22Rv1 (cell line): ENCODE results near the gene ZYG11B.

Source experiments
- H3K27ac ChIP-seq: fragments of 450-650 bp; 2 replicates; pipeline ENCODE4 v1.5.1; 2017
- ZFX ChIP-seq: fragments of 450-650 bp; IDR thresholded peaks from 2 replicates; pipeline ENCODE4 v1.6.1; 2017; ENCODE audit warnings: antibody characterized with exemption, borderline replicate concordance
- TF ChIP-seq, protein P1 (sequence below): fragments of 450-650 bp; IDR thresholded peaks from 2 replicates; pipeline ENCODE4 v1.5.1; 2017; ENCODE audit warnings: mild to moderate bottlenecking

The ZYG11B gene

DNA sequence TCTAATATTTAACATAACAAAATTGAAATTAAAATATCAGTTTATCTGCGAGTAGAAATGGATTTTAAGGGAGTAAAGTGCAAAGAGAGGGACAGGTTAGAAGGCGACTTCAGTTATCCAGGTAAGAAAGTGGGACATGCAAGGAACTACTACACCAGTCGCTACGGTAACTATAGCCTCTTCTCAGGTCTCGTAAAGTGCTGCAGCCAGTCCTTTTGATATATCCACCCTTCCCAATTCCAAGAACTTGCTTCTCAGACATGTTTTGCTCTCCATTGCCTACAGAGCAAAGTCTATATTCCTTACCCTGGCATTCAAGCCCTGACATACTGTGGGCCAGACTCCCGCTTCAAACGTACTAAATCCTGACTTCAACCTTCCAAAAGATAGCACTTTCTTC is 30.6 kb upstream of the ZYG11B start:
- H3K27ac ChIP-seq = no peak overlapping the region
- no peak for TF ChIP-seq ZFX
- TF ChIP-seq, protein P1, sequence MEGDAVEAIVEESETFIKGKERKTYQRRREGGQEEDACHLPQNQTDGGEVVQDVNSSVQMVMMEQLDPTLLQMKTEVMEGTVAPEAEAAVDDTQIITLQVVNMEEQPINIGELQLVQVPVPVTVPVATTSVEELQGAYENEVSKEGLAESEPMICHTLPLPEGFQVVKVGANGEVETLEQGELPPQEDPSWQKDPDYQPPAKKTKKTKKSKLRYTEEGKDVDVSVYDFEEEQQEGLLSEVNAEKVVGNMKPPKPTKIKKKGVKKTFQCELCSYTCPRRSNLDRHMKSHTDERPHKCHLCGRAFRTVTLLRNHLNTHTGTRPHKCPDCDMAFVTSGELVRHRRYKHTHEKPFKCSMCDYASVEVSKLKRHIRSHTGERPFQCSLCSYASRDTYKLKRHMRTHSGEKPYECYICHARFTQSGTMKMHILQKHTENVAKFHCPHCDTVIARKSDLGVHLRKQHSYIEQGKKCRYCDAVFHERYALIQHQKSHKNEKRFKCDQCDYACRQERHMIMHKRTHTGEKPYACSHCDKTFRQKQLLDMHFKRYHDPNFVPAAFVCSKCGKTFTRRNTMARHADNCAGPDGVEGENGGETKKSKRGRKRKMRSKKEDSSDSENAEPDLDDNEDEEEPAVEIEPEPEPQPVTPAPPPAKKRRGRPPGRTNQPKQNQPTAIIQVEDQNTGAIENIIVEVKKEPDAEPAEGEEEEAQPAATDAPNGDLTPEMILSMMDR = no peak

GRCh38 chr1:52697795-52698674 is 28.2 kb upstream of the ZYG11B start, which contains the start of gene COA7:
COA7 (minus strand) TSS chr1:52698347; CDS start chr1:52698326, 21 bp downstream.
- TF ChIP-seq, protein P1 = no peak
- H3K27ac ChIP-seq = peak within 1 kb of the TSS; percentile 89

DNA sequence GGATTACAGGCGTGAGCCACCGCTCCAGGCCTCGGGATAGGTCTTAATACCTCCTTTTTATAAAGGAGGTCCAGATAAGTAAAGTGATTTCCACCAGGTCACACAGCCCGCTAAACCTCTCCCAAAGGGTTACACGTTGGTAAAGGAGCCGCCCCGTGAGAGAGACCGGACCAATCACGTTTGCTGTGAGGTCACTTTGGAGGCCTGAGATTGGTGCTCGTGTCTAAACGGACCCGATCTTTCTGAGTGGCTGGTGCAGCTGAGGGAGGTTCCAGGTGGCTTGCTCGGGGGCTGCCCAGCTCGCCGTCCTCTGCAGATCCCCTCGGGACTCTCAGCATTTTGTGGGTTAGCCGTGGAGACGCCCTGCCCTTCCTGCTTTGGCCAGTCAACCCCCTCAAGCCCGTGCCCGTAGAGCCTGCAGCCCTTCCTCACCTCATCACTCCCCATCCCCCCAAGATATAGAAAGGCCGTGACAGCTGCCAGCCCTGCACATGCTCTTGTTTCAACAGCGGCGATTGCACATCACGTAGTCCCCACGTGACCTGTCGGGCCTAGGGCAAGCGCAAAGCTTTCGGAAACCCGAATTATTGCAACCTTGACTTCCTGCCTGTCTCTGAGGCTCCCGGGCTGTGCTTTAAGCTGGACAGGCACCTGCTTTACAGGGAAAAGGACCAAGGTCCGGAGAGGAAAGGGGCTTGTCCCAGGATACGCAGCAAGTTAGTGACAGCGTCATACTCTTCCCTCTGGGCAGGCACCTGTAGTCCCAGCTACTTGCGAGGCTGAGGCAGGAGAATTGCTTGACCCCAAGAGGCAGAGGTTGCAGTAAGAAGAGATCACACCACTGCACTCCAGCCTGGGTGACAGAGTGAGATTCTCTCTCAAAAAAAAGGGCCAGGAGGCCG is 23.1 kb upstream of the ZYG11B start:
- peak overlapping the region; percentile 72 for H3K27ac ChIP-seq
- TF ChIP-seq, protein P1 = no peak
- no peak for TF ChIP-seq ZFX

- no peak for TF ChIP-seq ZFX
- TF ChIP-seq, protein P1 = no peak
- no peak overlapping the region for H3K27ac ChIP-seq
Observed at GRCh38 chr1:52706136-52706670, 20.1 kb upstream of the ZYG11B start.

- H3K27ac ChIP-seq = no peak overlapping the region
- no peak for TF ChIP-seq ZFX
- TF ChIP-seq, protein P1 = no peak
Observed at GRCh38 chr1:52706941-52707926, 19.0 kb upstream of the ZYG11B start.

GRCh38 chr1:52707927-52708655 is 18.2 kb upstream of the ZYG11B start:
- H3K27ac ChIP-seq = no peak overlapping the region
- TF ChIP-seq, protein P1 = no peak
- no peak for TF ChIP-seq ZFX
